ENCODE results near the gene SAYSD1. TPM values are rescaled to one million over a fixed set of nuclear protein-coding genes. Genes with fewer than 3 reads are reported as not detected.

Gene SAYSD1
- total and polyA plus RNA-seq, 2 experiments from 2014 or later, result 14.4 to 20.2 TPM

DNA sequence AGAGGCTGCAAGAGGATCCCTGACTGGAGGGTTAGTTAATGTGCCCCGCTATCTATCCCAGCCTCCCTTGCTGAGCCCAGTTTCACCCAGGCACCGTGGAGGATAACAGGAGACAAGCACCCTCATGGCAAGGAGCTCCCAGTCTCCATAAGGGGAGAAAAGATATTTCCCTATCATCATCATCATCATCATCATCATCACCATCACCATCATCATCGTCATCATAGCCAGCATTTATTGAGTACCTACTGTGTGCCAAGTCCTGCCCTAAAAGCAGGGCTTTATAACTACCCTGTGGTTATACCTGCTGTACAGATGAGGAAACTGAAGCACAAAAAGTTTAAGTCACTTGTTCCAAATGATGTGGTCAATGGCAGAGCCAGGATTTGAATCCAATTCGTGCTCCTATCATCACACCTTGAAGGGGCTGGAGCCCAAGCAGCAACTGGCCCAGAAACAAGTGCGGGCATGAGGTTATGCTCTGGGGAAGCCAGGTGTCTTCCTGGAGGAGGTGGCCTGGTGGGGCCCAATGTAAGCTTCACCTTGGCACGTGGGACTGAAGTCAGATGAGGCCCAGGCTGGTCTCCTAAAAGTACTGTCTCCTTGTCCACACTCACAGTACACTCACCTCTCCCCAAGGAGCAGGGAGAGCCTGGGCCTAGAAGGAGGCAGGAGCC, 56.4 kb downstream of the SAYSD1 start:
- H3K4me2 ChIP-seq (ENCODE audit: unreplicated experiment), result no peak overlapping the region
- no peaks in the 10 kb centered on the region for H3K9me3 ChIP-seq (ENCODE audit: low read depth)
- no peaks in the 10 kb centered on the region for H3K9me2 ChIP-seq (ENCODE audit: insufficient read depth)
- H3K9ac ChIP-seq, result no peak overlapping the region
- H3K4me1 ChIP-seq (ENCODE audit: insufficient read depth), result no peaks in the 10 kb centered on the region
- H3K36me3 ChIP-seq (ENCODE audit: low read depth), result no peaks in the 10 kb centered on the region
- TF ChIP-seq EZH2phosphoT487 (IDR thresholded peaks at IDR 0.05; ENCODE audit: insufficient read depth, low read depth) (no peak), EZH2 (IDR thresholded peaks at IDR 0.05; ENCODE audit: insufficient read depth, poor library complexity, severe bottlenecking) (no peak)
- 38 to 40% methylated on average over 6 of the region's 6 CpGs for WGBS, 2 experiments (ENCODE audit: low coverage in 1 of 2, low lambda C conversion rate in 2 of 2, missing lambda C conversion rate in 2 of 2)
- H3K27ac ChIP-seq, result no peak overlapping the region
- no peak overlapping the region for H3K4me3 ChIP-seq
- H3K79me2 ChIP-seq (ENCODE audit: insufficient read depth), result no peaks in the 10 kb centered on the region
- H3K27me3 ChIP-seq (replicated peaks; ENCODE audit: insufficient read depth), result 0 out of 2 replicates have a peak, but pooled peaks cover 6% of the 10 kb centered on the region
- no peaks in the 10 kb centered on the region for H3F3A ChIP-seq (ENCODE audit: insufficient read depth)
- in situ Hi-C loops (cut with MboI), result no loop called here
- no peak overlapping the region for H2AFZ ChIP-seq
- DNase-seq, result no peak
- H4K20me1 ChIP-seq (ENCODE audit: insufficient read depth), result no peaks in the 10 kb centered on the region

DNA sequence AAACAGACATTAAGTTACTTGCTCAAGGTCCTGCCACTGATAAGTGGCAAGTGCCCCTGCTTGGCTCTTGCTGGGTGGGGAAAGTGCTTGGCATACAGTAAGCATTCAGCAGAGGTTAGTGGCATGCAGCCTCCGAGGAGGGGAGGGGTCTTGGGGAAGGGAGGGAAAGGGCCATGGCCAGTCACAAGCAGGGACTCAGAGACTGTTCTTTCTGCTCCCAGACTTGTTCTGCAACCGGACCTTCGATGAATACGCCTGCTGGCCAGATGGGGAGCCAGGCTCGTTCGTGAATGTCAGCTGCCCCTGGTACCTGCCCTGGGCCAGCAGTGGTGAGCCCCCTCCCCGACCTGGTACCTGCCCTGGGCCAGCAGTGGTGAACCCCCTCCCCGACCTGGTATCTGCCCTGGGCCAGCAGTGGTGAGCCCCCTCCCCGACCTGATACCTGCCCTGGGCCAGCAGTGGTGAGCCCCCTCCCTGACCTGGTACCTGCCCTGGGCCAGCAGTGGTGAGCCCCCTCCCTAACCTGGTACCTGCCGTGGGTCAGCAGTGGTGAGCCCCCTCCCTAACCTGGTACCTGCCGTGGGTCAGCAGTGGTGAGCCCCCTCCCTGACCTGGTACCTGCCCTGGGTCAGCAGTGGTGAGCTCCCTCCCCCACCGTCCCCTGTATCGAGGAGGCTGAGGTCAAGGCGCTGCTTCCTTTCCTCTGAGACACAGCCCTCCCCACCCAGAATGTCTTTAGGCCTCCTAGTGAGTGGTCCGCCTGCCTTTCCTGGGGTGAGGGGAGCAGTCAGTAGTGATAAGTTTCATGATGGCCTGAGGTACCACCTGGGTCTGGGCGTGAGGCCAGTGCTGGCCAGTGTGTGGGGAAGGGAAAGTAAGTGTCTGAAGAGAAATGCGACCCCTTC, 57.5 kb downstream of the SAYSD1 start:
- Histone ChIP-seq H3K4me3 (no peak overlapping the region), H3F3A (ENCODE audit: insufficient read depth) (no peaks in the 10 kb centered on the region), H3K4me2 (ENCODE audit: unreplicated experiment) (no peak overlapping the region), H3K9me3 (ENCODE audit: low read depth) (no peaks in the 10 kb centered on the region), H3K4me1 (ENCODE audit: insufficient read depth) (no peaks in the 10 kb centered on the region), H3K79me2 (ENCODE audit: insufficient read depth) (no peaks in the 10 kb centered on the region), H3K9me2 (ENCODE audit: insufficient read depth) (no peaks in the 10 kb centered on the region), H3K27me3 (replicated peaks; ENCODE audit: insufficient read depth) (0 out of 2 replicates have a peak, but pooled peaks cover 4% of the 10 kb centered on the region), H3K9ac (no peak overlapping the region), H3K36me3 (ENCODE audit: low read depth) (no peaks in the 10 kb centered on the region), H4K20me1 (ENCODE audit: insufficient read depth) (no peaks in the 10 kb centered on the region), H3K27ac (no peak overlapping the region), H2AFZ (no peak overlapping the region)
- TF ChIP-seq EZH2phosphoT487 (IDR thresholded peaks at IDR 0.05; ENCODE audit: insufficient read depth, low read depth), result no peak
- TF ChIP-seq EZH2 (IDR thresholded peaks at IDR 0.05; ENCODE audit: insufficient read depth, poor library complexity, severe bottlenecking), result no peak
- in situ Hi-C loops (cut with MboI), result no loop called here
- WGBS, 2 experiments (ENCODE audit: low coverage in 1 of 2, low lambda C conversion rate in 2 of 2, missing lambda C conversion rate in 2 of 2), result 29 to 32% methylated on average over 12 to 16 of the region's 17 CpGs
- no peak for DNase-seq

DNA sequence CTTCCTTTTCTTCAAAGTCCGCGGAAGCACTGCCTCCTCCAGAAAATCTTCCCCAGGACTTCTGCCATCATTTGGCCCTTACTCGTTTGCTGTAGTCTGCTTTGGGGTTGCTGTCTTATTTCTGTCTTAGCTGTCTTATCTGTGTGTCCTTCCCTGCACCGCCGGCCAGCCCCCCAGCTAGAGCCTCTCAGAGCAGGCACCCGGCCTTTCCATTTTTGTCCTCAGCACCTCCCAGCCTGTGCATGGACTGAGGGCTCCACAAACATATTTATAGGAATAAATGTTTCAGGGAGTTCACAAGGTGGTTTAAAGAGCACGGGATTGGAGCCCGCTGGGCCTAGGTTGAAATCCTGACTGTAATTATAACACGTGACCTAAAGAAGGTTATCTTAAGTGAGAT, 58.3 kb downstream of the SAYSD1 start:
- no peaks in the 10 kb centered on the region for H3K36me3 ChIP-seq (ENCODE audit: low read depth)
- H3K27ac ChIP-seq, result no peak overlapping the region
- no peaks in the 10 kb centered on the region for H3K9me2 ChIP-seq (ENCODE audit: insufficient read depth)
- no peak overlapping the region for H3K4me2 ChIP-seq (ENCODE audit: unreplicated experiment)
- no peak for TF ChIP-seq EZH2phosphoT487 (IDR thresholded peaks at IDR 0.05; ENCODE audit: insufficient read depth, low read depth)
- no peak for TF ChIP-seq EZH2 (IDR thresholded peaks at IDR 0.05; ENCODE audit: insufficient read depth, poor library complexity, severe bottlenecking)
- no peaks in the 10 kb centered on the region for H3K9me3 ChIP-seq (ENCODE audit: low read depth)
- H2AFZ ChIP-seq, result no peak overlapping the region
- no peaks in the 10 kb centered on the region for H3K79me2 ChIP-seq (ENCODE audit: insufficient read depth)
- 59 to 63% methylated on average over 9 of the region's 9 CpGs for WGBS, 2 experiments (ENCODE audit: low coverage in 1 of 2, low lambda C conversion rate in 2 of 2, missing lambda C conversion rate in 2 of 2)
- no peaks in the 10 kb centered on the region for H3K4me1 ChIP-seq (ENCODE audit: insufficient read depth)
- in situ Hi-C loops (cut with MboI), result no loop called here
- H3K9ac ChIP-seq, result no peak overlapping the region
- 0 out of 2 replicates have a peak, but pooled peaks cover 3% of the 10 kb centered on the region for H3K27me3 ChIP-seq (replicated peaks; ENCODE audit: insufficient read depth)
- H4K20me1 ChIP-seq (ENCODE audit: insufficient read depth), result no peaks in the 10 kb centered on the region
- DNase-seq, result no peak
- H3K4me3 ChIP-seq, result no peak overlapping the region
- H3F3A ChIP-seq (ENCODE audit: insufficient read depth), result no peaks in the 10 kb centered on the region

DNA sequence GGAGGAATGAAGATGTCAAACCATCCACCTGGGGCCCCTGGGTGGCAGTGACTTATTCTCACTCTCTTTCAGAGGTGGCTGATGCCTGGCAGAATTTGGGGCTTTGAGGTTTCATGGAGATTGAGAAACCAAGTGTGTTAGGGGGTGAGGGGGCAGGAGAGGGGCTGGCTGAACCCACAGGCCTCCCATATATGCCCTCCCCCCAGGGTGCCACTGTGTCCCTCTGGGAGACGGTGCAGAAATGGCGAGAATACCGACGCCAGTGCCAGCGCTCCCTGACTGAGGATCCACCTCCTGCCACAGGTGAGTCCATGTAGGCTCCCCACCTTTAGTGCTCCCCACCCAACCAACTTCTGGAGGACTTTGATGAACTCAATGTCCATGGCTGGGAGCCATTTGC, 58.8 kb downstream of the SAYSD1 start:
- no peak overlapping the region for H3K4me3 ChIP-seq
- TF ChIP-seq EZH2phosphoT487 (IDR thresholded peaks at IDR 0.05; ENCODE audit: insufficient read depth, low read depth), result no peak
- TF ChIP-seq EZH2 (IDR thresholded peaks at IDR 0.05; ENCODE audit: insufficient read depth, poor library complexity, severe bottlenecking), result no peak
- no peak overlapping the region for H3K4me2 ChIP-seq (ENCODE audit: unreplicated experiment)
- H3K36me3 ChIP-seq (ENCODE audit: low read depth), result no peaks in the 10 kb centered on the region
- H2AFZ ChIP-seq, result no peak overlapping the region
- H3K9me3 ChIP-seq (ENCODE audit: low read depth), result no peaks in the 10 kb centered on the region
- H3F3A ChIP-seq (ENCODE audit: insufficient read depth), result no peaks in the 10 kb centered on the region
- no peaks in the 10 kb centered on the region for H3K4me1 ChIP-seq (ENCODE audit: insufficient read depth)
- 0 out of 2 replicates have a peak, but pooled peaks cover 3% of the 10 kb centered on the region for H3K27me3 ChIP-seq (replicated peaks; ENCODE audit: insufficient read depth)
- H3K9ac ChIP-seq, result no peak overlapping the region
- in situ Hi-C loops (cut with MboI), result no loop called here
- DNase-seq, result no peak
- H4K20me1 ChIP-seq (ENCODE audit: insufficient read depth), result no peaks in the 10 kb centered on the region
- no peaks in the 10 kb centered on the region for H3K9me2 ChIP-seq (ENCODE audit: insufficient read depth)
- 74 to 80% methylated on average over 5 of the region's 5 CpGs for WGBS, 2 experiments (ENCODE audit: low coverage in 1 of 2, low lambda C conversion rate in 2 of 2, missing lambda C conversion rate in 2 of 2)
- H3K79me2 ChIP-seq (ENCODE audit: insufficient read depth), result no peaks in the 10 kb centered on the region
- no peak overlapping the region for H3K27ac ChIP-seq

All from GM23248 (cell line).